Esophagus squamous epithelium (tissue), 4 donors: ENCODE results near the gene GATB.

Experiments
- POLR2A ChIP-seq, 4 donors: fragments of 450-650 bp; IDR thresholded peaks; one replicate each; pipeline ENCODE4 v1.6.1; 2017; ENCODE audit warnings: antibody characterized with exemption in 4 of 4, mild to moderate bottlenecking in 4 of 4, moderate library complexity in 3 of 4
- TF ChIP-seq, protein P1 (sequence below), 6 experiments: fragments of 450-650 bp in 4 of 6; fragments of 200-600 bp in 2 of 6; sonication (generic) in 2 of 6; IDR thresholded peaks; one replicate each; pipeline ENCODE4 v1.5.1; 2016 to 2019; ENCODE audit warnings: antibody characterized with exemption in 6 of 6, mild to moderate bottlenecking in 4 of 6, moderate library complexity in 4 of 6

DNA sequence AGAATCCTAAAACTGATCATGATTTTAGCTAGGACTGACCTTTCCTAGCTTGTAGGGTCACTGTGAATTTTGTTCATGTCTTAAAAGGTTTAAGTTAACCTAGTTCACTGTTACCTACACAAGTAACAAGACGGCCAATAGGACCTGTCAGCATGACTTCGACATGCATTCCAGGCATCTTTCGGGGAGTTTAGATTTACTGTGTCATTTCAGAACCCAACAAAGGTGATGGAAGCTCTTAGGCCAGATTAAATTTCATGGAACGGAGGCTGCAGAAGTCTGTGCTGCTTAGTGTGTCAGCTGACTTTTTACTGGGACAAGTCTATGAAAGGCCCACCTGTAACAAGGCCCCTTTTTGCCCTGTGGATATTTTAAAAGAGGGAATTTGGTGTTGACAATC, 93.1 kb downstream of the GATB start:
- TF ChIP-seq, protein P1, sequence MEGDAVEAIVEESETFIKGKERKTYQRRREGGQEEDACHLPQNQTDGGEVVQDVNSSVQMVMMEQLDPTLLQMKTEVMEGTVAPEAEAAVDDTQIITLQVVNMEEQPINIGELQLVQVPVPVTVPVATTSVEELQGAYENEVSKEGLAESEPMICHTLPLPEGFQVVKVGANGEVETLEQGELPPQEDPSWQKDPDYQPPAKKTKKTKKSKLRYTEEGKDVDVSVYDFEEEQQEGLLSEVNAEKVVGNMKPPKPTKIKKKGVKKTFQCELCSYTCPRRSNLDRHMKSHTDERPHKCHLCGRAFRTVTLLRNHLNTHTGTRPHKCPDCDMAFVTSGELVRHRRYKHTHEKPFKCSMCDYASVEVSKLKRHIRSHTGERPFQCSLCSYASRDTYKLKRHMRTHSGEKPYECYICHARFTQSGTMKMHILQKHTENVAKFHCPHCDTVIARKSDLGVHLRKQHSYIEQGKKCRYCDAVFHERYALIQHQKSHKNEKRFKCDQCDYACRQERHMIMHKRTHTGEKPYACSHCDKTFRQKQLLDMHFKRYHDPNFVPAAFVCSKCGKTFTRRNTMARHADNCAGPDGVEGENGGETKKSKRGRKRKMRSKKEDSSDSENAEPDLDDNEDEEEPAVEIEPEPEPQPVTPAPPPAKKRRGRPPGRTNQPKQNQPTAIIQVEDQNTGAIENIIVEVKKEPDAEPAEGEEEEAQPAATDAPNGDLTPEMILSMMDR (IDR thresholded peaks at IDR 0.05), result no peak
- no peak for TF ChIP-seq POLR2A (IDR thresholded peaks at IDR 0.05)
